Activated naive CD4-positive, alpha-beta T cell treated with anti-CD3 and anti-CD28 coated beads, Interleukin-2, amount 50 U/mL, for 72 hours (primary cell): ENCODE results near the gene SERTM2. TPM values are rescaled to one million over a fixed set of nuclear protein-coding genes. Genes with fewer than 3 reads are reported as not detected.
"Not testable (repeated sequence)": the region's sequence is repeated elsewhere in the genome, so short reads cannot be mapped to it uniquely, and the experiment has no call there.

ENCODE experiments used
- ATAC-seq, 2 donors: fragments of 150-1000 bp; cut with Tn5 transposase; 2 replicates each; pipeline ENCODE4 v1.10.0; 2021; ENCODE audit warnings: mild to moderate bottlenecking in 2 of 2, moderate library complexity in 2 of 2
- DNase-seq, 2 donors: peaks; one replicate each; pipeline ENCODE4 v3.0.0; 2021 to 2022; ENCODE audit warnings: low spot score in 2 of 2
- H3K27ac Mint-ChIP-seq, 2 donors: one replicate each; pipeline ENCODE4 v1.8.0; 2022; ENCODE audit warnings: mild to moderate bottlenecking in 2 of 2, mixed read lengths in 2 of 2
- H3K36me3 Mint-ChIP-seq, 2 donors: one replicate each; pipeline ENCODE4 v1.8.0; 2022; ENCODE audit warnings: mixed read lengths in 2 of 2
- H3K9me3 Mint-ChIP-seq, 2 donors: one replicate each; pipeline ENCODE4 v1.8.0; 2022; ENCODE audit warnings: mixed read lengths in 2 of 2
- total RNA-seq, 2 donors: library from RNA; stranded (reverse); gene quantifications; one replicate each; pipeline ENCODE4 v1.2.3, GENCODE V29; 2022

Gene SERTM2
- total RNA-seq, 2 donors from 2014 or later, result not detected

DNA sequence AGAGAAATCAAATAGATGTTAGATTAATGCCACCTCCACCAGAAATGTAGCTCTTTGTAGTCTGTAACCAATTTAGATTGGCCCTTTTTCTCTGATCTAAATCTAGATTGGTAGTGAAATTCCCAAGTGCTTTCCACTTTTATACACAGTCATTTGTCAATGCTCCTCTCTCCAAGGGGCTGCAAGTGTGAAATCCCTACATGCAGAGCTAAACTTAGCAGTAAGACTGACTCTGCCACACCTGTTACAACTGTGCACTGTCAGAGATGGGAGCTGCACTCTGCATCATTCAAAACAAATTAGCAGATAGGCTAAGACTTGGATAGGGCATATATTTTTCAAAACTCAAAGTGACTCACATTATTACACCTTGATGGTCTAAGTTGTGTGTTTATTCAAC is 9.1 kb downstream of the SERTM2 start:
- ATAC-seq (no peak), DNase-seq (no peak)
- Mint-ChIP-seq H3K36me3 (no peaks in the 10 kb centered on the region), H3K9me3 (no peaks in the 10 kb centered on the region), H3K27ac (no peak overlapping the region)

DNA sequence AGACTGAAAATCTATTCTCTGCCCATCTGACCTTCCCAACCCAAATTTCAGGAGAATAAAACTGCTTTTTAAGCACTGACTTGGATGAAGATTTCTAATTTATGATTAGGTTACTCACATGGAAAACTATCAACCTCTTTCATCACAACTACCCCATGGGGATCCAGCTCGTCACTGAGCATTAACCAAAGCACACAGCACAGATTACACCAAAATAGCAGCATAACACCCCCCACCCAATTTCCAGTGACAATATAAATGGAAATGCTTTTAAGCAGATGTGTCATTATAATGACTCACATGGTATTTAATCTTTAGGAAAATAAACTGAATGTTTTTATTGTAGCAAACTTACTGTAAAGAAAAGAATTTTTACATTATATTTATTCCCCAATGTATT is 9.7 kb downstream of the SERTM2 start:
- no peak for DNase-seq
- H3K27ac Mint-ChIP-seq, result no peak overlapping the region
- ATAC-seq, result no peak
- H3K36me3 Mint-ChIP-seq, result no peaks in the 10 kb centered on the region
- H3K9me3 Mint-ChIP-seq, result no peaks in the 10 kb centered on the region

DNA sequence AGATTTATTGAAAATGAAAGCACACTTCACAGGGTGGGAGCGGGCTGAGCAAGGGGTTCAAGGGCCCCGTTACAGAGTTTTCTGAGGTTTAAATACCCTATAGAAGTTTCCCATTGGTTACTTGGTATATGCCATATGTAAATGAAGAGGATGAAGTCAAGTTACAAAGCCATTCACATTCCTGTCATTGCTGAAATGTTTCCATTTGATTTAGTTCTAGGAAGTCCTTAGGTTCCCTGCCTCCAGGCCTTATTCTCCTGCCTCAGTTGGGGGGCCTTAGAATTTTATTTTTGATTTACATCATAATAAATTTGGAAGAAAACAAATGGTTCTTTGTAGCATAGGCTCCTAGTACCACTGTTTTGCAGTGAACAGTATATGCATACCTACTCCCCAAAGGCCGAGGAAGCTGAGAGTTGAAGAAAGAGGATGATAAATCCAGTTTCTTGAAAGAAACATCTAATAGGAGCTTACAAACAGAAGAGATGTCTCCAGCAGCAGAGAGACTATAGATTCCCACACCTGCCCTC is 31.8 kb downstream of the SERTM2 start:
- no peak overlapping the region for H3K27ac Mint-ChIP-seq
- H3K9me3 Mint-ChIP-seq, result no peaks in the 10 kb centered on the region
- DNase-seq, result no peak
- H3K36me3 Mint-ChIP-seq, result no peaks in the 10 kb centered on the region
- no peak for ATAC-seq

DNA sequence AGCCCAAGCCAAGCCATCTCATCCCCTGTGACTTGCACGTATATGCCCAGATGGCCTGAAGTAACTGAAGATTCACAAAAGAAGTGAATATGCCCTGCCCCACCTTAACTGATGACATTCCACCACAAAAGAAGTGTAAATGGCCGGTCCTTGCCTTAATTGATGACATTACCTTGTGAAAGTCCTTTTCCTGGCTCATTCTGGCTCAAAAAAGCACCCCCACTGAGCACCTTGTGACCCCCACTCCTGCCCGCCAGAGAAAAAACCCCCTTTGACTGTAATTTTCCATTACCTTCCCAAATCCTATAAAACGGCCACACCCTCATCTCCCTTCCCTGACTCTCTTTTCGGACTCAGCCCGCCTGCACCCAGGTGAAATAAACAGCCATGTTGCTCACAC is 37.8 kb downstream of the SERTM2 start:
- H3K27ac Mint-ChIP-seq, H3K36me3 Mint-ChIP-seq, DNase-seq, H3K9me3 Mint-ChIP-seq, ATAC-seq: not testable (repeated sequence)

DNA sequence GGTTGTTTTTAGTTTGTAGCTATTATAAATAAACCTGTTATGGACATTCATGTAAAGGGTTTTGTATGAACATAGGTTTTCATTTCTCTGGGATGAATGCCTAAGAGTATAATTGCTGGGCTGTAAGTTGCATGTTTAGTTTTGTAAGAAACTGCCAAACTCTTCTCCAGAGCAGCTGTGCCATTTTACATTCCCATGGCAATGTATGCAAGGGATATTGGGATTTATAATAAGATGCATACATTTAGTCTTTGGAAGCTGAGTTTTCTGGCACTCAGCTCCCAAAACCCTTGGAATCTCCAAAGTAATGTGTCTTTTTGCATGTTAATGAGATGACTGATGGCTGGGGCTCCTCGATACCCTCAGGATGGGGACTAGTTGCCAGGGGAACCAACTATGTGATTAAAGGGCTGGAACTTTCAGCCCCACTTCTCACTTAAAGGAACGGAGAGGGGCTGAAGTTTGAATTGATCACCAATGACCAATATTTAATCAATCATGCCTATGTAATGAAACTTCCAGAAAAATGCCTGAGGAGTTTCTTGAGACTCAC is 44.0 kb downstream of the SERTM2 start:
- Mint-ChIP-seq H3K36me3 (no peaks in the 10 kb centered on the region), H3K27ac (no peak overlapping the region), H3K9me3 (no peaks in the 10 kb centered on the region)
- no peak for DNase-seq
- no peak for ATAC-seq

DNA sequence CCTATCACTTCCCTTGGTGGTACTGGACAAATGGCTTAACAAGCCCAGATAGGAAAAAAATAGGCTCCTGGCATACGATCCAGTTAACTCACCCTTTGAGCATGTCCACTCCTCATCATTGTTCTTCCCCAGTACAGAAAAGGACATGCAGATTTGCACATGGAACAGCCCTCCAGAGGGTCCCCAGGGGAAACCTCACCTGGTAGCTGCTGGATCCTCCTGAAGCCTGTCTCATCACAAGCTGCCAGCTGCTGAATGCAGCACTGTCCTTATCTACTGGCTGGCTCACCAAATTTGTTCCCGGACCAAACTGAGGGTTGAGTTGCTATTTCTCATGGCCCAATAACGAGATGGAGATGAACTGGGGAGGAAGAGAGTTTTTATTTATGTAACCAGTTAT is 49.4 kb downstream of the SERTM2 start:
- ATAC-seq, result no peak
- no peak overlapping the region for H3K27ac Mint-ChIP-seq
- DNase-seq, result no peak
- no peaks in the 10 kb centered on the region for H3K36me3 Mint-ChIP-seq
- H3K9me3 Mint-ChIP-seq, result no peaks in the 10 kb centered on the region

DNA sequence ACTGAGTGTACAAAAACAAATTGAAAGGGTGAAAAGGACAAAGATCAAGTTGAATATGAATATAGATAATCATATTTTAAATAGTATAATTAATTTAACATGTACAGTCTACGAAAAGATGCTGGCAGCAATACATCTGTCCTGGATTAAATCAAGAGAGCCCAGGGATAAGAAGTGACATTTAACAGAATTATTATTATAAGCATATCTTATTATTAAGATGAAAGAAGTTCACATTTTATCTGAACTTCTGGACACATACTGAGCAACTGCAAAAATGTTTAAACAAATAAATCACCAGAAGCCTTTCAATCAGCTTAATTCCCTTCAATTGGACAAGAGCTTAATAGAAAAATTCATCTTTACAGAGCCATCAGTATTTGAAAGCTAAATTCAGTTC is 50.4 kb downstream of the SERTM2 start:
- no peaks in the 10 kb centered on the region for H3K36me3 Mint-ChIP-seq
- DNase-seq (no peak), ATAC-seq (no peak)
- H3K27ac Mint-ChIP-seq, result no peak overlapping the region
- H3K9me3 Mint-ChIP-seq, result no peaks in the 10 kb centered on the region

DNA sequence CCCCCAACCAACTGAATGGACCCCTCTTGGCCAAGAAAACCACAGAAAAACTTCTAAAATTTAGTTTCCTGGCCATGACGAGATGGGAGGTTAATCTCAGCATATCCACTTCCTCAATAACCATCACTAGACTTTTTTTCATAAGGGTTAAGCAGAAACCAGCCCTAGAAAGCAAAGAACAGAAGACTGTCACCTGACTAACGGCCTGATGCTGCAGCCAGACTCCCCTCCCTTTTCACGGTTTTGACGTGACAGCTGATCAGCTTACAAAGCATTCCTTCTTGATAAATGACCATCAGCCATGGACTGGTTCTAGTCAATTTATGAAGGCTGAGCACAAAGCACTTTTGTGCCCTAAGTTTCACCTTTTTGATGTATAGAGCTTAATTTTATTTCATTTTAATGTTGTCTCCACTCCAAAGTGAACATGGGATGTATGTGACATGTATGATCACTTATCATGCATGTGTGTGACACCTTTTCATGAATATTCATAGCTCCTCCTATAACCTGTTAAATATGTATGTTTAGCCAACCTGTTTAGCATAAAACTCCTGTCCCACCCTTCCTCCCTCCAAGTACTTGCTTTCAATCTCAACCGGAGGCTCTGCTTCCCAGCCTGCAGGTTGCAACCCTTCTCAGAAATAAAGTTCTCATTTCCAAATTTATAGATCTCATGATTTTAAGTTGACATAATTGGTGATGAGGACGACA is 56.3 kb downstream of the SERTM2 start:
- Mint-ChIP-seq H3K36me3 (no peaks in the 10 kb centered on the region), H3K27ac (no peak overlapping the region), H3K9me3 (no peaks in the 10 kb centered on the region)
- ATAC-seq (no peak), DNase-seq (no peak)

DNA sequence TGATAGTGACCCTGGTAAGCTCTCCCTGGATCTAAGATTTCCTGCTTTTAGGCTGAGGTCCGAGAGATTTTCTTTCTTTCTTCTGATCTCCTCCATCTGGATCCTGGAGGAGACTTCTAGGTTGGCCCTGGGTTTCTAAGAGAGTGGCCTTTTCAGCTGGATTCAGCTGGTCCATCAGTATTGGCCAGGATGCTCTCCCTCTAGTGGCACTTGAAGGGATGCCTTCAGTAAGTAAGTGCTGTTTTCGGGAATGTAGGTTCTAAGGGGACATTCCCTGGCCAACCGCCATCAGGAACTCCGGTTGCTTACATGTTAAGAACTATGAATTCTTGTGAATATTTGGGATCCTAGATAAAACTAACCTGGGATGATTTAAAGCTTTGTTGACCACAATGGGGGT is 56.9 kb downstream of the SERTM2 start:
- no peak for DNase-seq
- Mint-ChIP-seq H3K36me3 (no peaks in the 10 kb centered on the region), H3K9me3 (no peaks in the 10 kb centered on the region), H3K27ac (no peak overlapping the region)
- no peak for ATAC-seq

DNA sequence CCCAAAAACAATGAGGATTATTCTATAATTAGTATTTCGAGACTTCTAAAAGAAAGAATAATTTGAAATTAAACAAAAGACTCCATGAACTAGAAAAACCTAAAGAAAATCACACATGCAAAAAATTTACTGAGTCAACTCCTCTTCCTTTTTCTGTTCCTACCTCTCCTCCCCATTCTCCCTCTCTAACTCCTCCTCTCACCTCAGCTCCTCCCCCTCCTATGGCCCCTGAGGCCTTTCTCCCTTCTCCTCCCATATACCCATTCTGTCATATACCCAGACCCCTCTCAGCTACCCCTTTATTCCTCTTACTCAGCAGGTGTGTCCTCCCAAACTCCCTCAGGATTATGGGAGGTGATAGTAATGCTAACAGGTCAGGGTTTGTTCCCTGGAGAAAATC is 57.4 kb downstream of the SERTM2 start:
- no peak overlapping the region for H3K27ac Mint-ChIP-seq
- H3K36me3 Mint-ChIP-seq, result no peaks in the 10 kb centered on the region
- H3K9me3 Mint-ChIP-seq, result no peaks in the 10 kb centered on the region
- DNase-seq, result no peak
- no peak for ATAC-seq

Other genes starting within 250 kb of the SERTM2 start
- under 1 TPM in 1 of 2 donors, not detected in 1; 0.06 TPM for gene CAPN6, start 241.2 kb upstream of the SERTM2 start, total RNA-seq
- gene DCX, start 99.5 kb upstream of the SERTM2 start, total RNA-seq, result not detected
- gene ALG13, start 169.5 kb downstream of the SERTM2 start, total RNA-seq, result 10 to 100 TPM; 57.5 to 60.2 TPM